ENCODE results near the gene PPDPF.
"Not testable (repeated sequence)": the region's sequence is repeated elsewhere in the genome, so short reads cannot be mapped to it uniquely, and the experiment has no call there.

PPDPF gene

GRCh38 chr20:63520504-63520933, at the start of gene PPDPF:
PPDPF (plus strand) TSS chr20:63520765; CDS start chr20:63521309, 544 bp downstream.
- peak; percentile 43 to 64 for DNase-seq (ENCODE audit: extremely low read depth in 1 of 2, low read depth in 1 of 2)

- no peak for DNase-seq (ENCODE audit: extremely low read depth in 1 of 2, low read depth in 1 of 2)
Observed at GRCh38 chr20:63471002-63471716, 49.4 kb upstream of the PPDPF start.

- no peak for DNase-seq (ENCODE audit: extremely low read depth in 1 of 2, low read depth in 1 of 2)
Observed at GRCh38 chr20:63471717-63471980, 48.9 kb upstream of the PPDPF start.

- DNase-seq (ENCODE audit: extremely low read depth in 1 of 2, low read depth in 1 of 2) = no peak
Observed at GRCh38 chr20:63471981-63472831, 48.4 kb upstream of the PPDPF start, which contains the start of gene KCNQ2. KCNQ2 (minus strand) TSS chr20:63472655; CDS start chr20:63472463, 192 bp downstream.

- no peak for DNase-seq (ENCODE audit: extremely low read depth in 1 of 2, low read depth in 1 of 2)
Observed at GRCh38 chr20:63472862-63473390, 47.6 kb upstream of the PPDPF start.

GRCh38 chr20:63473555-63474449, 46.8 kb upstream of the PPDPF start:
- DNase-seq (ENCODE audit: extremely low read depth in 1 of 2, low read depth in 1 of 2) = no peak

- DNase-seq (ENCODE audit: extremely low read depth in 1 of 2, low read depth in 1 of 2) = no peak
Observed at GRCh38 chr20:63475209-63475608, 45.4 kb upstream of the PPDPF start.

- no peak for DNase-seq (ENCODE audit: extremely low read depth in 1 of 2, low read depth in 1 of 2)
Observed at GRCh38 chr20:63477061-63477616, 43.4 kb upstream of the PPDPF start.

GRCh38 chr20:63477944-63478343, 42.6 kb upstream of the PPDPF start:
- no peak for DNase-seq (ENCODE audit: extremely low read depth in 1 of 2, low read depth in 1 of 2)

GRCh38 chr20:63478346-63479302, 41.9 kb upstream of the PPDPF start:
- DNase-seq (ENCODE audit: extremely low read depth in 1 of 2, low read depth in 1 of 2) = no peak

- DNase-seq (ENCODE audit: extremely low read depth in 1 of 2, low read depth in 1 of 2) = not testable (repeated sequence)
Observed at GRCh38 chr20:63479695-63480419, 40.7 kb upstream of the PPDPF start.

GRCh38 chr20:63481503-63481902, 39.1 kb upstream of the PPDPF start:
- DNase-seq (ENCODE audit: extremely low read depth in 1 of 2, low read depth in 1 of 2) = no peak

- DNase-seq (ENCODE audit: extremely low read depth in 1 of 2, low read depth in 1 of 2) = no peak
Observed at GRCh38 chr20:63482021-63482587, 38.5 kb upstream of the PPDPF start.

- no peak for DNase-seq (ENCODE audit: extremely low read depth in 1 of 2, low read depth in 1 of 2)
Observed at GRCh38 chr20:63483834-63484233, 36.7 kb upstream of the PPDPF start.

GRCh38 chr20:63484236-63484635, 36.3 kb upstream of the PPDPF start:
- no peak for DNase-seq (ENCODE audit: extremely low read depth in 1 of 2, low read depth in 1 of 2)

- no peak for DNase-seq (ENCODE audit: extremely low read depth in 1 of 2, low read depth in 1 of 2)
Observed at GRCh38 chr20:63484651-63485403, 35.7 kb upstream of the PPDPF start.

- DNase-seq (ENCODE audit: extremely low read depth in 1 of 2, low read depth in 1 of 2) = no peak
Observed at GRCh38 chr20:63486300-63486855, 34.2 kb upstream of the PPDPF start.

All from stimulated activated CD8-positive, alpha-beta memory T cell treated with anti-CD3 and anti-CD28 coated beads, Interleukin-7, amount 100 ng/mL, for 48 hours (primary cell).